Daoy (cell line): ENCODE results near the gene NRCAM. TPM values are rescaled to one million over a fixed set of nuclear protein-coding genes. Genes with fewer than 3 reads are reported as not detected.

Experiments used
- DNase-seq: peaks from one replicate; pipeline ENCODE4 v3.0.0-alpha.2; 2015; ENCODE audit warnings: low read depth
- total RNA-seq: library from RNA; depleted of rRNA; stranded (reverse); fragments of >200 nt; shearing (Covaris generic); gene quantifications from 2 replicates; pipeline ENCODE4 v1.2.3, GENCODE V29; 2014

NRCAM gene
- total RNA-seq, 1 experiment from 2014 or later: 0.11 TPM

GRCh38 chr7:108248418-108248817, 207.8 kb downstream of the NRCAM start:
- no peak for DNase-seq

- no peak for DNase-seq
Observed at GRCh38 chr7:108247614-108248013, 208.6 kb downstream of the NRCAM start.

GRCh38 chr7:108246227-108246837, 209.9 kb downstream of the NRCAM start:
- peak; percentile 89 for DNase-seq

GRCh38 chr7:108245523-108246226, 210.6 kb downstream of the NRCAM start:
- DNase-seq: no peak

- DNase-seq: no peak
Observed at GRCh38 chr7:108244110-108244509, 212.1 kb downstream of the NRCAM start.

- DNase-seq: no peak
Observed at GRCh38 chr7:108239501-108240225, 216.6 kb downstream of the NRCAM start.

GRCh38 chr7:108236681-108237415, 219.4 kb downstream of the NRCAM start:
- no peak for DNase-seq

GRCh38 chr7:108235451-108236061, 220.7 kb downstream of the NRCAM start:
- DNase-seq: no peak

- no peak for DNase-seq
Observed at GRCh38 chr7:108234971-108235450, 221.2 kb downstream of the NRCAM start.

- peak; percentile 22 for DNase-seq
Observed at GRCh38 chr7:108234281-108234680, 222.0 kb downstream of the NRCAM start.

GRCh38 chr7:108232076-108232475, 224.2 kb downstream of the NRCAM start:
- no peak for DNase-seq

- DNase-seq: no peak
Observed at GRCh38 chr7:108231221-108231620, 225.0 kb downstream of the NRCAM start.

- DNase-seq: no peak
Observed at GRCh38 chr7:108227366-108227765, 228.9 kb downstream of the NRCAM start.

- no peak for DNase-seq
Observed at GRCh38 chr7:108226816-108227299, 229.4 kb downstream of the NRCAM start.

GRCh38 chr7:108225531-108226181, 230.6 kb downstream of the NRCAM start:
- no peak for DNase-seq

GRCh38 chr7:108224387-108224786, 231.8 kb downstream of the NRCAM start:
- DNase-seq: no peak

GRCh38 chr7:108222236-108222892, 233.9 kb downstream of the NRCAM start:
- peak; percentile 62 for DNase-seq

- DNase-seq: peak; percentile 92
Observed at GRCh38 chr7:108211382-108212201, 244.6 kb downstream of the NRCAM start.

GRCh38 chr7:108210796-108211195, 245.4 kb downstream of the NRCAM start:
- DNase-seq: no peak
